Stimulated activated CD4-positive, alpha-beta T cell treated with anti-CD3 and anti-CD28 coated beads, Interleukin-12 subunit alpha, Interleukin-12 subunit beta, amount 100 ng/mL, for 4 hours (primary cell): ENCODE data around the gene PHKA1.
"Not testable (repeated sequence)": the region's sequence is repeated elsewhere in the genome, so short reads cannot be mapped to it uniquely, and the experiment has no call there.

Source experiments
- DNase-seq: peaks from one replicate; pipeline ENCODE4 v3.0.0-alpha.2; 2020

Gene PHKA1

GRCh38 chrX:72568406-72569092 is 145.6 kb downstream of the PHKA1 start:
- no peak for DNase-seq

DNA sequence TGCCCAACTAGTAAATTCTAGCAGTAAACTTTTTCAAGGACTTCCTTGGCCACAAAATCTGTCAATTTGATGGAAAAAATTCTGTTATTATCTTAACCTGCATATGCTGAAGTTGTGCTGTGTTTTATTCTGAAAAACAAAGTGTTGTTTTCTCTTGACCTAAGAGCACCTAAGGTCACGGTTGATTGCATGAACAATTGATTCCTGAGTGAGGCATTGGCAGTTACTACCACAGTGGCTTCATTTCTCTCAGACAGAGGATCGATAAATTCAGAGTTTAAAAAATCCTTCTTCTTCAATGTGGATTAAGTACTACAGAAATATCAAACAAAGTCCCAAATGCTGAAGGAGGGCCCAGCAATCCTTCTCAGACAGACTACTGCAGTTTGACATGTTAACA is 147.7 kb downstream of the PHKA1 start:
- no peak for DNase-seq

DNA sequence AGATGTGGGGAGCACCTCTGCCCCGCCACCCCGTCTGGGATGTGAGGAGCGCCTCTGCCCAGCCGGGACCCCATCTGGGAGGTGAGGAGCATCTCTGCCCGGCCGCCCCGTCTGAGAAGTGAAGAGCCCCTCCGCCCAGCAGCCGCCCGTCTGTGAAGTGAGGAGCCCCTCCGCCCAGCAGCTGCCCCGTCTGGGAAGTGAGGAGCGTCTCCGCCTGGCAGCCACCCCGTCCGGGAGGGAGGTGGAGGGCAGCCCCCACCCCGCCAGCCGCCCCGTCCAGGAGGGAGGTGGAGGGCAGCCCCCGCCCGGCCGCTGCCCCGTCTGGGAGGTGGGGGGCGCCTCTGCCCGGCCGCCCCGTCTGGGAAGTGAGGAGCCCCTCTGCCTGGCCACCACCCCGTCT is 154.5 kb downstream of the PHKA1 start:
- DNase-seq: not testable (repeated sequence)

DNA sequence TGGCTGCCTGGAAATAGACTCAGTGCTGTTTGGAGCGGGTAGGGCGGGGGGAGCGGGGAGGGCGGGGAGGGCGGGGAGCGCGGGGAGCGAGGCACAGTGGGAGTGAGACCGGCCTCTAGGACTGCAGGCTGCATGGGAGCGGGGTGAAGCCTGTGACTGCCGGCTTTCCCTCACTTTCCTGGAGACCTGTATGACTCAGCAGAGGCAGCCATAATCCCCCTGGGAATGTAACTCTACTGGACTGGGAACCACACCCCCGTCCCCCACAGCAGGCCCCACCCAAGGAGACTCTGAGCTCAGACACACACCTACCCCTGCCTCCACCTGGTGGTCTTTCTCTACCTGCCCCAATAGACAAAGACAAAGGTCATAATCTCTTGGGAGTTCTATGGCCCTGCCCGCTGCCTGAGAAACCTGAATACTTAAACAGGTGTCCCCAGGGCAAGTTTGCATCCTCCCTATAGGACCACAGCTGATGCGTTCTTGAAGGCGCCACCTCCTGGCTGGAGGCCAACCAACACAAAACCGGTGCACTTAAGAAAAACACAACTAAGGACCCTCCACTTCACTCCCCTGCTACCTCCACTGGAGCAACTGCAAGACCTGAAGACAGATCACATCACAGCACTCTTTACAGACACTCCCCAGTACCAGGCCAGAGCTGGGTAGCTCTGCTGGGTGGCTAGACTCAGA is 159.5 kb downstream of the PHKA1 start:
- DNase-seq: no peak

GRCh38 chrX:72552443-72552842 is 161.7 kb downstream of the PHKA1 start:
- DNase-seq: not testable (repeated sequence)

- DNase-seq: no peak
Observed at GRCh38 chrX:72545990-72546389, 168.1 kb downstream of the PHKA1 start.

DNA sequence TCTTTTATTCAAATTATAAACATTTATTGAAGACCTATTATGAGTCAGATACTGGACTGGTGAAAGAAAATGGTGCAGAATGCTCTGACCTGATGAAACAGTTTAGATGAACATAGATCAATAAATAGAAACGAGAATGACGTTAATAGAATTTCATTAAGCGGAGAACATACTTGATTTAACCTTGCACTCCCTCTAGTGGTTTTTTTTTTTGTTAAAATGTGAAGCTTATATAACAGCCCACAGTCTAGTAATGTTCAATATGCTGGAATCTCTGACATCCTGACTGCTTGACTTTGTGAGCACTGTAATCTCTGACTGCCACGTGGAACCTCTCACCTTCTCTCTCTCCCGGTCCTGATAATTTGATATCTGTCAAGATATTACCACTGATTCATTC is 173.8 kb downstream of the PHKA1 start:
- DNase-seq: no peak

DNA sequence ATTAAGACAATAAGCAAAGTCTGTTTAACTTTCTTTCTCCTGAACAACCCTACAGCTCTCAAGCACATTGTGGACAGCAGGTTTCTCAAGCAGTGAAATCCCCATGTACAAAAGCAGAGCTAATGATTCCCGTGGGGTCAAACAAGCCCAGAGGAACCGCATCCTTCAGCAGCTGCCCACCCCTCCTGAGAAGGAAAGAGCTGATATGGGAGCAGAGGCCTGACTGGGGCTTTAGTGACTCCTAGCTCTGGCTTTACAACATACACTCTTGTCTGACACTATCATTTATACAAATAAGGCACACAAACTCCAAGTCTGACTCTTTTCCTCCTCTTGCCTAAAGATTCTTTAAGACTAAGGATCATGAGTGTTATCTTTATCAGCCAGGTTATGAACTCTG is 174.3 kb downstream of the PHKA1 start:
- DNase-seq: no peak

GRCh38 chrX:72536542-72536941 is 177.6 kb downstream of the PHKA1 start:
- DNase-seq: no peak

GRCh38 chrX:72532366-72532765 is 181.7 kb downstream of the PHKA1 start:
- no peak for DNase-seq
